Activated naive CD8-positive, alpha-beta T cell (primary cell): ENCODE data around the gene TUBA4A.

ENCODE experiments used
- H3K27ac Mint-ChIP-seq: one replicate; pipeline ENCODE4 v1.8.0; 2021; ENCODE audit warnings: mixed read lengths
- H3K27me3 Mint-ChIP-seq: one replicate; pipeline ENCODE4 v1.8.0; 2021; ENCODE audit warnings: mixed read lengths
- H3K36me3 Mint-ChIP-seq: one replicate; pipeline ENCODE4 v1.8.0; 2021; ENCODE audit warnings: mixed read lengths
- H3K4me1 Mint-ChIP-seq: one replicate; pipeline ENCODE4 v1.8.0; 2021; ENCODE audit warnings: low read depth, mixed read lengths
- H3K4me3 Mint-ChIP-seq: one replicate; pipeline ENCODE4 v1.8.0; 2021; ENCODE audit warnings: mild to moderate bottlenecking, mixed read lengths
- H3K9me3 Mint-ChIP-seq: one replicate; pipeline ENCODE4 v1.8.0; 2021; ENCODE audit warnings: low read depth, mixed read lengths

Gene TUBA4A

DNA sequence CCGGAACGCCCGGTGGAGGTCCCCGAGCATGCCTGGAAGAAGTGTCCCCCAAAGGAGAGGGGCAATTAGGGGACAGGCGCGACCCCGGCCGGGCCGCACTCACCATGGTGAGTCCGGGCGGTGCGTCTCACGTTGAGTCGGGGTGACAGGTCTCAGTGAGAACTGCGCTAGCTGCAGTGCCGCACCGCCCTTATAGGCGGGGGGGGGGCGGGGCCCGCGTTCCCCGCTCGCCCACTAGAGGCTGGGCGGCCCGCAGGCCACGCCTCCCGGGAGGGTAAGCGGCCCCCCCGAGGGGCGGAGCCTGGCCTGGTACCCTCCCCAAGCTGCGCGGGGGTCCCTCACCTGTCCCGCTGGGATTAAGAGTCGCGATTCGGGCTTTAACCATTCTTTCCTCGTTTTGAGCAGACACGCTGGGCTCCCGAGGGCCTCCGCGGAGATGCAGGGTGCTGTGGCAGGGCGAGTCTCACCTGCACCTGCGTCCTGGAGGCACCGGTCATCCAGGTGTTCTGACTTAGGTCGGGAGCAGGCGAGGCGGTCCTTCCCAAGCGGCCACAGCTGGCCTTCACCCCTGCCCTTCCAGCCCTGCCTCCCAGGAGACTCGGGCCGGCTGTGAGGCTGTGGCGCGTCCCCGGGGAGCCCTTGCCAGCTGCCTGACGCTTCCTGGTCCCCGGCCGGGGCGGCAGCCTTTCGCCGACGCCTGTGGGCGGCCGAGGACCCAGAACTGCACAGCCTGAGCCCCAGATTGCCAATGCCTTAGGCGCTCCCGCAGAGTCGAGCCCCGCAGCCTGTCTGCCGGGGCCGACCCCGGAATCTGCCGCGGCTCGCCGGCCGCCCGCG lies at the start of gene TUBA4A:
TUBA4A (minus strand) TSS at position 166 of the 837 bp plus-strand sequence; CDS start at position 106, 60 bp downstream.
- Mint-ChIP-seq H3K4me1 (peaks cover 49% of the 10 kb centered on the region), H3K27me3 (no peaks in the 10 kb centered on the region), H3K9me3 (no peaks in the 10 kb centered on the region), H3K27ac (peak within 1 kb of the TSS; percentile 95), H3K36me3 (peaks cover 3% of the 10 kb centered on the region), H3K4me3 (peak within 1 kb of the TSS; percentile 97)

DNA sequence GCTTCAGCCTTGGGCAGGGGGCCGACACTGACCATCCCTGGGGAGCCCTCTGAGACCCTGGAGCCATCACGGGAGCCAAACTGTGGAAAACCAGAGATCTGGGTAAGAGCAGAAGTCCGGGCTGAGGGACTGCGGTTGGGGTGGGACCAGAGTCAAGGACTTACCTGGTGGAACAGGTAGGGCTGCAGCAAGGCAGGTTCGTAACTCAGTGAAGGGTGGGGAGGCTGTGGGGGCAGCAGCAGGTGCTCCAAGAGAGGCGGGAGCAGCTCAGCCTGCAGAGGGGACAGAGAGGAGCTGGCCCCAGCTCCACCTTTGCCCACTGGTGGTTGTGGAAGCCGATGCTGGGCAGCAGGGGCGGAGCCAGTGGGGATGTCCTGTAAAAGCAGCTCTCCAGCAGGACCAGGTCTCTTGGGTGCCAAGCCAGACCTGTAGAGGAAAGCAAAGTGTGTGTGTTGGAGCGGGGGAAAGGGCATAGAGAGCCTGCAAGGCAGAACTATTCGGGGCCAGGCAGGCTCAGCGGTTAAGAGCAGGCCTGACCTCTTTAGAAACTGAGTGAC lies 48.8 kb upstream of the TUBA4A start:
- Mint-ChIP-seq H3K4me1 (peaks cover 5% of the 10 kb centered on the region), H3K9me3 (no peaks in the 10 kb centered on the region), H3K27me3 (peaks cover 13% of the 10 kb centered on the region), H3K27ac (no peak overlapping the region), H3K4me3 (no peak overlapping the region), H3K36me3 (no peaks in the 10 kb centered on the region)

DNA sequence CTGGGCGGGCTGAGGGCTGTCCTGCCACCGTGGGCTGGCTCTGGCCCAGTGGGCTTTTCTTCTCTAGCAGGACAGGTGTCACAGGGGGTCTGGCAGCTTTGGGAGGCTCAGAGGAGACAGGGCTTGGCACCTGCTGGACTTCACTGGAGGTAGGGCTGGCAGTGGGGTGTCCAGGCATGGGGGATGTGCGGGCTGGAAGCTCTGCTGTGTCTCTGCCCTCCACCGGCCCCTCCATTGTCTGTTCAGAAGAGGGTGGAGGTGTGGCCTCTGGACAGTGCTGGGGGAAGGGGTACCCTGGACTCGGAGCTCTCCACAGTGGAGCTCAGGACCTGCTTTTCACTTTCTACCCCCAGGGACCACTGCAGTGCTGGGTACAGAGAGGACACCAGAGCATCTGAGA lies 46.3 kb upstream of the TUBA4A start:
- Mint-ChIP-seq H3K4me1 (peaks cover 21% of the 10 kb centered on the region), H3K27me3 (peaks cover 5% of the 10 kb centered on the region), H3K27ac (no peak overlapping the region), H3K4me3 (no peak overlapping the region), H3K36me3 (no peaks in the 10 kb centered on the region), H3K9me3 (no peaks in the 10 kb centered on the region)

DNA sequence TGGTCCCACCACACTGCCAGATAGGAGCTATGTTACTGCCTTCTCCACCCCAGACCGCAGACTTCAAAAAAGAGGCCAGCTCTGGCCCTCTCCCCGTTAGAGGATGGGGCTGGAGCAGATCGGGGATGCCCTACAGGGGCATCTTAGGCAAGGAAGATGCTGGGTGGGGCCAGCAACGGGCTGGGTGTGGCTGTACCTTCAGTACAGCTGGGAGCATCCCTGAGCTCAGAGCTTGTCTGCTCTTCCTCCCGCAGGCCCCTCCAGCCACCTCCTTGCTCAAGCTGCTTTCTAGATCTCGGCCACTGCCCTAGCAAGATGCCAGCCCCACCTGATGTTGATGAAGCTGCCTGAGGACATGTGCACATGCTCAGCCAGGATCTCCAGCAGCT lies 45.6 kb upstream of the TUBA4A start:
- H3K27ac Mint-ChIP-seq: no peak overlapping the region
- no peak overlapping the region for H3K4me3 Mint-ChIP-seq
- H3K36me3 Mint-ChIP-seq: no peaks in the 10 kb centered on the region
- no peaks in the 10 kb centered on the region for H3K9me3 Mint-ChIP-seq
- peaks cover 2% of the 10 kb centered on the region for H3K27me3 Mint-ChIP-seq
- peaks cover 22% of the 10 kb centered on the region for H3K4me1 Mint-ChIP-seq

DNA sequence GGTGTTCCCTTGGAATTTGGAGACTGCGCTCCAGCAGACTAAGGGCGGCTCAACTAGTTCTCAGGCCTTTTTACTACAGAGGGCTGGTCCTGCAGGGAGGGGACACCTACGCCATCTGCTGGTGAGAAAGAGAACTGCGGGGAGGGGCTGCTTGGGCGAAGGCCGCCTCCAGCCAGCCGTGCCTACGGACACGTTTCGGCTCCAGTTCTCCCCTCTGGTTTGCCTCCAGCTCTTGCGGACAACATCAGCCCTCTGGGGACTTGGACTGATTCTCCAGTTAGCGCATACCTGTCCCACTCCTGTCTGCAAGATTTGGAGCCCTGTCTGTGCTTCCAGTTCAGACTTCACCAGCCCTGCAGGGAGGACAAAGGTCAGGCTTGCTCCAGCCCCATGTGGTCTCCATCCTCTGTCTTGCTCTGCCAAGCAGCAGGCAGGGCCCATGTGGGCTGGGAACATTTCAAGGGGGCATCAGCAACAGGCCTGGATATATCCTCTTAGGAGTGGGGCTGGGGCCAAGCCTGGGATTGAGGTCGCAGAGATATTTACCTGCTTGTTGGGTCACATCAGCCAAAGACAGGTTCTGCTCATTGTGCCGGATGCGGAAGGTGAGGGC lies 45.1 kb upstream of the TUBA4A start:
- H3K27me3 Mint-ChIP-seq: no peaks in the 10 kb centered on the region
- H3K36me3 Mint-ChIP-seq: no peaks in the 10 kb centered on the region
- H3K4me1 Mint-ChIP-seq: peaks cover 25% of the 10 kb centered on the region
- no peak overlapping the region for H3K27ac Mint-ChIP-seq
- no peak overlapping the region for H3K4me3 Mint-ChIP-seq
- H3K9me3 Mint-ChIP-seq: no peaks in the 10 kb centered on the region

DNA sequence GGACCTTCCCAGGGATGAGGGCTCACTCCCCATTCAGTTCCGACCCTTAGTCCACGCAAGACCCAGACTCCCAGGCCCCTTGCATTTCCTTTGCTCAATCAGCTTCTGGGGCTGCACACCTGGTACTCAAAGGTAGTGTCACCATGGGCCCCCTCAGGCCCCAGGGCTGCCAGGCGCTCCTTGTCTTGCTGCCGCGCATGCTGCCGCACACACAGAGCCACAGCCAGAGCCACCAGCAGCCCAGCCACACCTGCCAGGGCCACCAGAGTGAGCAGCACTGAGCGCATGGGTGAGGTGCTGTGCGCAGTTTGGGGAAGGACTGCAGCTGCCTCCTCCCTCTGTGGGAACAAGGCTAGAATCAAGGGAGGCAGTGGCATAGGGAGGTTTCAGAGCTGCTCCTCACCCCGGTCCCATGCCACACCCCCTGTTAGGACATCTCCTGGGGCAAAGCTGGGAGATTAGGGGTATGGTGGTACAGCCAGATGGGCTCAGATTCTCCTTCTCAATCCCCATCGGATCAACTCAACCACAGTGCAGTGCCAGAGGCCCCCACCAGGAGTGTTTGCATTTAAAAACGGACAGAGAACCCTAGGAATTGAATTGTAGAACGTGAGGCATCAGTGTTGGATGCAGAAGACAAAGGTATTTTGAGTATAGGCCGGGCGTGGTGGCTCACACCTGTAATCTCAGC lies 44.2 kb upstream of the TUBA4A start:
- Mint-ChIP-seq H3K4me1 (peaks cover 25% of the 10 kb centered on the region), H3K27me3 (no peaks in the 10 kb centered on the region), H3K9me3 (no peaks in the 10 kb centered on the region), H3K27ac (no peak overlapping the region), H3K4me3 (no peak overlapping the region), H3K36me3 (no peaks in the 10 kb centered on the region)

DNA sequence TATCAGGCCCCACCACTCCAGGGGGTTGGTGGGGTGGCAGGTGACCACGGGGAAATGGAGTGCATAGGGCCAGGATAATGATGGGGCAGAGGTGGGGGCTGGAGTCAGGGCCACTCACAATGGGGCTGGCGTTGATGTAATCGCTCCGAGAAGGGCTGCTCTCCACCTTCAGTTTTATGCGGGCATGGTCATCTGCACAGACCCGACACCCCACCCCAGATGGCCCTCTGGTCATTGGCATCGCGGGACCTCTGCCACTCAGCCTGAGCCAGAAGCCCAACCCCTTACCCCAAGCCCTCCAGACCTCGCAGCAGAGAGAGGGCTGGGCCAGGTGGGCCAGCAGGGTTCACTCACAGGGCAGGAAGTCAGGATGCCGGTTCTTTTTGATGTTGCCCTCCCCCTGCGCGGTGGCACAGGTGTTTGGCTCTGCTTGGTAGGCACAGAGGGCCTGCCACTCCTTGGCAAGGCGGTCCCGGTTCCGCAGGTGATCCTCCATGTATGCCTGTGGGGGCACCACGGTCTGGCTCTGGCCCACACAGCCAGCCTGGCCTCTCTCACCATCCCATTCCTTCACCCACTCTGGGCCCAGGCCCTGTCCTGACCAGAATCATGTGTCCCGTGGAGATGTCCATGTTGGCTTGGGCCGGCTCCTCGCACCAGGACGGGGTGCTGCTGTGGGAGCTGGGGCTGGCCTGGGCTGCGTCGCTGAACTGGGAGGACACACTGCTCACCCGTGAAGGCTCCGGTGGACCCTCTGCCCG lies 43.1 kb upstream of the TUBA4A start:
- H3K4me1 Mint-ChIP-seq: peaks cover 25% of the 10 kb centered on the region
- no peak overlapping the region for H3K27ac Mint-ChIP-seq
- no peaks in the 10 kb centered on the region for H3K36me3 Mint-ChIP-seq
- H3K9me3 Mint-ChIP-seq: no peaks in the 10 kb centered on the region
- H3K27me3 Mint-ChIP-seq: no peaks in the 10 kb centered on the region
- H3K4me3 Mint-ChIP-seq: no peak overlapping the region

DNA sequence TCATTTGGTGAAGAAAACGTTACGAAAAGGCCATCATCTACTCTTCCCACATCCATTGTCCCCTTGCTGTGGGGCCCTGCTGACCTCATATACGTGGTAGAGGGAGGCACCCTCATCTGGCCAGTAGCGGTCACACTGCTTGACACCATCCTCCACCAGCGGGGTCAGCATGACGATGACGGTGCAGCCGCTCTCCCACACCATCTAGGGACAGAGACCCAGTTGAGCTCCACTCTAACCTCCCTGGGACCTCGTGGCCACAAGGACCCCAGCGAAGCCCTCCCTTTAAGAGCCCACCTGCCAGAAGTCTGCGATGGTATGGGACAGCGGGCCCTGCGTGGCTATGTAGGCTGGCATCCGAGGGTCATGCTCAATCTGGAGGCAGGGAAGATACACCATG lies 42.4 kb upstream of the TUBA4A start:
- Mint-ChIP-seq H3K9me3 (no peaks in the 10 kb centered on the region), H3K36me3 (no peaks in the 10 kb centered on the region), H3K27ac (no peak overlapping the region)

DNA sequence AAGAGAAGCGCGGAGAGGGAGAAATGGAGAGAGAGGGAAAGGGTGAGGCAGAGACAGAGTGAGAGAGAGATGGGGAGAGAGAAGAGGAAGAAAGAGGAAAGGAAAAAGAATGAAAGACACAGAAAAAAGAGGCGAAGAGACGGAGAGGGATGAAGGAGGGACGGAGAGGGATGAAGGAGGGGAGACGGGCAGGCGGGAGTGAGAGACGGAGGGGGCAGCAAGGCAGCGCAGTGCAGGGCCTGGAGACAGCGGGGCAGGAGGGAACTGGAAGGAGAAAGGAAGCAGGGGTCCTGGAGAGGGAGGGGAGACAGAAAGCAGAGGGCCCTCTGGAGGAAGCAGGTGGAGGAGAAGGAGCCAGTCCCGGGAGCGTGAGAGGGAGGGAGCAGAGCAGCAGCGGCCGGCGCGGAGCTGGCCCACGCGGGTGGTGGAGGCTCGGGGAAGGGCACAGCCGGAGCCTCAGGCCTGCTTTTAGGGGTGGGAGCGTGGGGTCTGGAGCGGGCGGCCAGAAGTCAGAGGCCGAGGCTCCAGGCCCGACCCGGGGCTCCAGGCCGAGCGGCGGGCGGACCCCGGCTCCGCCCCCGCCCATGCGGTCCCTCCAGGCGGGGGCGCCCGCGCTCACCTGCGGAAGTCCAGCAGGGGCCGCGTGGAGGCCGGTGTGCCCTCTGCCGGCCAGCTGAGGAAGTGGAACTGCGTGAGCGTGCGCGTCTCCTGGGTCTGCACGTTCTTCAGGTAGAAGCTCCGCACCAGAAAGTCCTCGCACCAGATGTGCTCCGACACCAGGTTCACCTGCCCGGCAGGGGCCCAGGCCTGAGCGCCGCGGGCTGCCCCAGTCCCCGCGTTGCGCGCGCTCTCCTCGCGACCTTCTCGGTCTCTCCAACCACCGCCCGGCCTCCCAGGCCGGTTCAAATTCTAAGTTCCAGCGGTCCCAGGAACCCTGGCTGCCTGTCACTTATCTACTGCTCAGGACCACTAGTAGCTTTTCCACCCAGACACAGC lies 40.9 kb upstream of the TUBA4A start:
- Mint-ChIP-seq H3K4me1 (peaks cover 25% of the 10 kb centered on the region), H3K27me3 (no peaks in the 10 kb centered on the region), H3K4me3 (peak overlapping the region; percentile 80), H3K27ac (peak overlapping the region; percentile 79), H3K36me3 (no peaks in the 10 kb centered on the region), H3K9me3 (no peaks in the 10 kb centered on the region)

More for the DNA sequence above, 42.4 kb upstream of the TUBA4A start:
- Mint-ChIP-seq H3K4me3 (no peak overlapping the region), H3K27me3 (no peaks in the 10 kb centered on the region), H3K4me1 (peaks cover 25% of the 10 kb centered on the region)

DNA sequence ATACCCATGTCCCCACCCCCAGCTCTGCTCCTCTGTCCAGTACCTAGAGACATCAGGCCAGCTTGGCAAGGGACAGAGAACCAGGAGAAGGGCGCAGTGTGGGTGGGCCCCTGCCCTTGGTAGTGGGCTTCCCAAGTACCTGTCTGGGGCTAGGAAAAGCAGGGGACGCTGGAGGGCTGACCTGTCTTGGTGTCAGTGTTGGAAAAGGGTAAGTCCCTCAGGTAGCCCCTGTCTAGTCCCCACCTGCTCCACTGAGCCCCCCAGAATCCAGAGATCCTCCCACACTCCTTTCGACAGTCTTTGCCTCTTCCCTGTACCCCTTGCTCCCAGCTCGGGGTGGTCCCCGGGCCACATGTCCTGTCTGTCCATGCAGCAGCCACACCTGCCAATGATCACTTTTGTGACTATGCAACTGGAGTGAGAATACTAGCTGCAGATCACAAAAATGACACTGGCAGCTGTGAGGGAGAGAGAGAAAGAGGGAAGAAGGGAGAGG lies 40.1 kb upstream of the TUBA4A start:
- H3K27me3 Mint-ChIP-seq: no peaks in the 10 kb centered on the region
- H3K4me1 Mint-ChIP-seq: peaks cover 22% of the 10 kb centered on the region
- H3K9me3 Mint-ChIP-seq: no peaks in the 10 kb centered on the region
- peak overlapping the region; percentile 80 for H3K4me3 Mint-ChIP-seq
- peak overlapping the region; percentile 79 for H3K27ac Mint-ChIP-seq
- no peaks in the 10 kb centered on the region for H3K36me3 Mint-ChIP-seq

DNA sequence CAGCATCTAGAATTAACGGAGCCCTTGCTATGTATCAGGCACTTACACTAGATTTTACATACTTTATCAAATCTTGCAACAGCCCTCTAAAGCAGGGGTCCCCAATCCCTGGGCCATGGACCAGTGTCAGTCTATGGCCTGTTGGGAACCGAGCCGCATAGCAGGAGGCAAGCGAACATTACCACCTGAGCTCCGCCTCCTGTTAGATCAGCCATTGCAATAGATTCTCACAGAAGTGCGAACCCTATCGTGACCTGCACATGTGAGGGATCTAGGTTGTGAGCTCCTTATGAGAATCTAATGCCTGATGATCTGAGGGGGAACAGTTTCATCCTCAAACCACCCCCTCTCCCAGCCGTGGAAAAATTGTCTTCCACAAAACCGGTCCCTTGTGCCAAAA lies 38.9 kb upstream of the TUBA4A start:
- H3K4me1 Mint-ChIP-seq: peaks cover 20% of the 10 kb centered on the region
- no peak overlapping the region for H3K27ac Mint-ChIP-seq
- no peaks in the 10 kb centered on the region for H3K36me3 Mint-ChIP-seq
- H3K9me3 Mint-ChIP-seq: no peaks in the 10 kb centered on the region
- H3K27me3 Mint-ChIP-seq: no peaks in the 10 kb centered on the region
- no peak overlapping the region for H3K4me3 Mint-ChIP-seq

DNA sequence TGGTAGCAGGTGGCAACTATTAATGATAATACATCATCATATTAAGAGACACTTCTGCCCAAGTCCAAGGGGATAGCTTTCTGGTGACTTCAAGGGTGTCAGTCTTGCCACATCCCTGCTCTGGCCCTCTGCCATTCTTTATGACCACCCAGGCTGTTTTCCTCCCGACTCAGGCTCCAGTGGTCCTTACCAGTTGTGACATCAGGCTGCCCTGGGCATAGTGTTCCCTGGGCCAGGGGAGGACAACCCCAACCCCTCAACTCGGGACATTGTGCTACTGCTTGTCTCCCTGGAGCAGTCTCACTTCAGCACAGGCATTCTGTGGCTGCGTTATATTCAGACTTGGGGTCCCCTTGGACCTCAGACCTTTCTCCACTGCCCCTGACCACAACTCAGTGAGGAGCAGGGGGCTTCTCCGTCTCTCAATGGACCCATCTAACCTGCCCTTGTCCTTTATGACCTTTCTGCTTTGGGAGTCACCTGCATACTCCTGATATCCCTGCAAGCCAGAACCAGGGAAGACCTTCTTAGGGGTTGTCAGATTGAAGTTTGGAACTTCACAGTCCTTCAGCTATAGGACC lies 38.3 kb upstream of the TUBA4A start:
- Mint-ChIP-seq H3K9me3 (no peaks in the 10 kb centered on the region), H3K36me3 (no peaks in the 10 kb centered on the region), H3K27ac (no peak overlapping the region), H3K4me1 (peaks cover 17% of the 10 kb centered on the region), H3K27me3 (no peaks in the 10 kb centered on the region), H3K4me3 (no peak overlapping the region)

DNA sequence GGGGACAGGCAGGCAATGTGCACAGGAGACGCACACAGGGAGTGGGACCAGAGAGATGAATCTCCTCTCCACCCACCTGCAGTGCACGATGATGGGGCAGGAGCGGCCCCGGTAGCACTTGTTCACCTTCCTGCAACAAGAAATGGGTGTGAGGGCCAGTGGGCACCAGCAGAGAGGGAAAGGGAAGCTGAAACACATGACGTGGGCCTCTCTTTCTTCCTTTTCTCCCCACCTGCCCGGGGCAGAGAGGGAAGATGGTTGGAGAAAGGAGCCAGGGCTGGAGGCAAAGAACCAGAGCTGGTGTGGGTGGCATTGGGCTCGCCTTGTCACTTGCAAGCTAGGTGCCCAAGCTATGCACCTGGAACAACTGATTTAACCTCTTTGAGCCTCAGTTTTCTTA lies 37.7 kb upstream of the TUBA4A start:
- Mint-ChIP-seq H3K4me1 (peaks cover 15% of the 10 kb centered on the region), H3K27ac (no peak overlapping the region)

More for the DNA sequence above, 37.7 kb upstream of the TUBA4A start:
- Mint-ChIP-seq H3K4me3 (no peak overlapping the region), H3K9me3 (no peaks in the 10 kb centered on the region), H3K27me3 (no peaks in the 10 kb centered on the region), H3K36me3 (no peaks in the 10 kb centered on the region)
